ENCODE results near the gene TASOR2.

Gene TASOR2

GRCh38 chr10:5688587-5688986, 3.9 kb downstream of the TASOR2 start:
- no peak for DNase-seq

GRCh38 chr10:5691786-5692185, 7.1 kb downstream of the TASOR2 start:
- DNase-seq: no peak

GRCh38 chr10:5692461-5693358, 8.1 kb downstream of the TASOR2 start:
- DNase-seq: peak; percentile 70

GRCh38 chr10:5694573-5694972, 9.9 kb downstream of the TASOR2 start:
- no peak for DNase-seq

GRCh38 chr10:5697342-5697741, 12.7 kb downstream of the TASOR2 start:
- DNase-seq: no peak

DNA sequence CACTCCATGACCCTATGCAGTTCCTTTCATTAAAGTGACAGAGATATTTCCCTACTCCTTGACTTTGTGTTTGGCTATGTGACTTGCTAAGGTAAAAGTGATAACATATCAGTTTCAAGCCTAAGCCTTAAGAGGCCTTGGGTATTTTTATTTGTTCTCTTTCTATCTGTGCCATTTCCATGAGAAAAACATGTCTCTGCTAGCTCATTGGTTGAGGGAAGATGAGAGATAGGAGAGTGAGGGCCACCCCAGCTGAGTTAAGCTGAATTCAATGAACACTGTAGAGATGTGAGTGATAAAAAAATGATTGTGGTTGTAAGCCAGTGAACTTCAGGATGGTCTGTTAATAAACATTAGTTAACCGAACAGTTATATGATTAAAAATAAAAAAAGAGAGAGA, 13.4 kb downstream of the TASOR2 start:
- DNase-seq: no peak

- DNase-seq: no peak
Measured at GRCh38 chr10:5708356-5708755, 23.7 kb downstream of the TASOR2 start.

DNA sequence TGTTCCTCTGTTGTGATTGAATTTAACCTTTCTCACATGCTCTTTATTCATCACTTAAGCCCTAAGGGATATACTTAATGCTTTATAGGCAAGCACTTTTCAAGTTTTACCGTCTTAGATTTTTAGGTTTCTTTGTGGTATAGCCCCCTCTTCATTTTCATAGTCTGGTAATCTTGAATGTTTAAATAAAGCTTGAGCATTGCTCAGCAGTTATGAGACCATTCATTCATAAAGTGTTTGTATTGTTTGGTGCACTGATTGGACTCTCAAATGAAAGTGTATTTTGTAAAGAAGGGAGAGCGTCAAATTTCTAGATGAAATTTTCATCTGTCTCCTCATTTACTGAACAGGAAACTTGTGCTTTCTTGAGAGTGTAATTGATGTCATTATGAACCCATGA, 25.2 kb downstream of the TASOR2 start:
- no peak for DNase-seq

DNA sequence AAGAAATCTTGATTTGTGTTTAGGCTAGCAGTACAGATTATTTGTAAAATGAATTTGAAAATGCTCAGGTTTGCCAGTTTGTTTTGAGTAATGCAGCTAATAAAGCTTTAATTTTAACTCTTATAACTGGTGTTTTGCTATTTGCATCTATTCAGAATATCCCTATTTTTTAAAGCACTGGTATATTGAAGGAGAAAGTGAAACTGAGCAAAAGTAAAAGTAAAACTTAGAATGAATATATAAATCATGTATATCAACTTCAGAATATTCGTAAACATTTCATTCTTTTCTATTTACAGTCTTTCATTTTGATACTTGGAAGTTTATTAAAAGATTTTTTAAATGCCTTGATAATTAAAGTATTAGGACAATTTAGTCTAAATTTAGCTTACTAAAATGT, 26.2 kb downstream of the TASOR2 start:
- no peak for DNase-seq

DNA sequence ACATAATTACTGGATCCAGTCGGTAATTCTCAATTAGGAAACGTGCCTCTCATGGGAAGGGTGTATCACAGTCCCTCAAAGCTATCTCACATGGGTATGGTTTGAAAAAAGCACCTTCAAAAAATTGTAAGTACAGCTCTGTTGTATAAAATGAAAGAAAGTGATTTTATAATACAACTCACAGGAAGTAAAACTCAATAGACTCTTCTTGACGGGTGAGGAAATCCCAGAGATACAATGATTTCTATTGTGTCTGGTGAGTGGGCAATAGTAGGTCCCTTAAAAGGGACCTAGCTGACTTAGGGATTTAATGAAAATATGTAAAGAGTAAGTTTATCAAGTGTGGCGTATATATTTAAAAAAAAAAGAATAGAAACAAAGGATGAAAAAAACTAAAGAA, 27.0 kb downstream of the TASOR2 start:
- DNase-seq: peak; percentile 4

- DNase-seq: no peak
Measured at GRCh38 chr10:5719546-5719945, 34.9 kb downstream of the TASOR2 start.

DNA sequence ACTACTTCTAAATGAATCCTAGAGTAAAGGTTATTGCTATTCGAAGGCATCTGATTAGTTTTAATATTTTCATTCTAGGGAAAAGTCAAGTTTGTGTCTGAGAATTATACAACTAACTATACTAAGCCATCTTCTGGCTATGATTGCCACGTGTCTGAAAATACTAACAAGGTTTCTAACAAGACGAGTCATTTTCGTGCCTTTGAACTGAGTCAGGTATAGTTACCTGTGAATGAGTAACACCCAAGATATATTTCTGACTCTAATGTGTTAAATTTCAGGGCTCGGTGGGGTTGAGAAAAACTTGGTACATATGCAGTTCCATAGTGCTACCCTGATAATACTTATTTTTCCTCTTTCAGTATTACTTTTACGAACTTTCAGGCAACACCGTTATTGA, 35.5 kb downstream of the TASOR2 start:
- DNase-seq: no peak

DNA sequence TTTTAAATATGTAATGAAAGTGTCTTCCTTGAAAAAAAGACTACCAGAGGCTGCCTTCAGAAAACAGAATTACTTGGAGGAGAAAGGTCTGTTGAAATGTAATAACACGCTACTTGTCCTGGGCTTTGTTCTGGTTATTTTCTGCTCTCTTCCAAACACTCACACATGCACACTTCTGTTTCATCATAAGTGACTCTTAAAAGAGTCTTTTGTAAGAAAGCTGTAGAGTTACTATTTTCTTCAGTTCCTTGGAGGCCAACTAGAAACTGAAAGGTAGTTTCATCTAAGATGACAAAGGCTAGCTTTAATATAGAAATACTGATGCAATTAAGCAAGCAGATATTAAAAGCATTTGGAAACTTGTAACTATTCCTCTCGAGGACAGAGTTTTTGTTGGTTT, 39.1 kb downstream of the TASOR2 start:
- no peak for DNase-seq

- no peak for DNase-seq
Measured at GRCh38 chr10:5730766-5731165, 46.1 kb downstream of the TASOR2 start.

DNA sequence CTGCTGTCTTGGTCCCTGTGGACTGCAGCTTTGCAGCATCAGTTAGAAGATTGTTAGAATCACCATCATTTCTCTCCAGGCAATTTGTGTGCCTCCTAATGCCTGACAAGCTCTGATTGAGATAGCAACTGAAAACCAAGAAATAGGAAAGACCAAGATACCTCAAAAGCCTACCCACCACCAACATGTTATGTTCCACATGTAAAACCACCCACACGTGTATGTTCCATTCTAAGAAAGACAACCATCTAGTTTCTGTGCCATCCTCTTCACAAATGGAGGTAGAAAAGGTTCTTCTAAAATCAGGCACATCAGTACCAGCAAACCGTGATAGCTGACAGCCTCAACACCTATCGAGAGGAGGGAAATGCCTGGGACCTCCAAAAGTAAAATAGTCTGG, 46.9 kb downstream of the TASOR2 start:
- no peak for DNase-seq

DNA sequence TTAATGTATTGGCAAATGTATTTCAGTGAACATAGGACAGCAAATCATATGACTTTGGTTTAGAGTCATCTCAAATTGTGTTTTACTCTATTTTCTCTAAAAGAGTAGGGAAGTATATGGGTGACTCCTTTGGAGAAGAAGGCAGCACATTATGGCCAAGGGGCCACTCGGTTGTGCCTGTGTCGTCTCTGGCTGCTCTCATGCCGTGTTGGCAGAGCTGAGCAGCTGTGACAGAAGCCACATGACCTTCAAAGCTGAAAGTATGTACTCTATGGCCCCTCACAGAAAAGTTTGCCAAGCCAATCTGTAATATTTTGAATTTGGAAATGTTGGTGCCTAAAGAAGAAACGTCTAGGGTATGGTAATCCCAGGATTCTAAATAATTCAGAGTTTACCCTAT, 47.5 kb downstream of the TASOR2 start:
- no peak for DNase-seq

Data from CD4-positive, alpha-beta T cell treated with Interleukin-21 for 1 hour (primary cell).